ENCODE results near the gene ARNT2.

The ARNT2 gene

GRCh38 chr15:80441714-80442113 is 37.5 kb downstream of the ARNT2 start:
- peaks cover 5% of the 10 kb centered on the region for H3K4me1 ChIP-seq (ENCODE audit: insufficient read depth, insufficient read length)
- no peaks in the 10 kb centered on the region for H3K36me3 ChIP-seq (ENCODE audit: insufficient read depth, insufficient read length, low read length)
- H3K27me3 ChIP-seq (ENCODE audit: insufficient read depth, insufficient read length), result no peaks in the 10 kb centered on the region
- DNase-seq (ENCODE audit: low read depth, low spot score), result no peak
- no peak overlapping the region for H3K4me3 ChIP-seq (ENCODE audit: insufficient read length, low read depth)
- no peak for TF ChIP-seq SUZ12 (IDR thresholded peaks at IDR 0.05; ENCODE audit: extremely low read depth, insufficient read depth, insufficient read length)
- no peaks in the 10 kb centered on the region for H3K9me3 ChIP-seq (ENCODE audit: insufficient read depth, low read length)
- no peak overlapping the region for H3K9ac ChIP-seq (ENCODE audit: insufficient read length, low read depth)

GRCh38 chr15:80442728-80443403 is 38.7 kb downstream of the ARNT2 start:
- Histone ChIP-seq H3K27me3 (ENCODE audit: insufficient read depth, insufficient read length) (no peaks in the 10 kb centered on the region), H3K4me3 (ENCODE audit: insufficient read length, low read depth) (no peak overlapping the region), H3K4me1 (ENCODE audit: insufficient read depth, insufficient read length) (peaks cover 5% of the 10 kb centered on the region), H3K36me3 (ENCODE audit: insufficient read depth, insufficient read length, low read length) (no peaks in the 10 kb centered on the region), H3K9me3 (ENCODE audit: insufficient read depth, low read length) (no peaks in the 10 kb centered on the region), H3K9ac (ENCODE audit: insufficient read length, low read depth) (no peak overlapping the region)
- no peak for DNase-seq (ENCODE audit: low read depth, low spot score)
- TF ChIP-seq ZNF274 (IDR thresholded peaks at IDR 0.05; ENCODE audit: low read depth, low read length) (no peak), YY1 (IDR thresholded peaks at IDR 0.05; ENCODE audit: insufficient read depth, insufficient read length) (no peak), SUZ12 (IDR thresholded peaks at IDR 0.05; ENCODE audit: extremely low read depth, insufficient read depth, insufficient read length) (no peak)

GRCh38 chr15:80444680-80445251 is 40.6 kb downstream of the ARNT2 start:
- no peak overlapping the region for H3K9ac ChIP-seq (ENCODE audit: insufficient read length, low read depth)
- TF ChIP-seq SUZ12 (IDR thresholded peaks at IDR 0.05; ENCODE audit: extremely low read depth, insufficient read depth, insufficient read length), result no peak
- no peak for TF ChIP-seq YY1 (IDR thresholded peaks at IDR 0.05; ENCODE audit: insufficient read depth, insufficient read length)
- no peak for TF ChIP-seq ZNF274 (IDR thresholded peaks at IDR 0.05; ENCODE audit: low read depth, low read length)
- no peaks in the 10 kb centered on the region for H3K36me3 ChIP-seq (ENCODE audit: insufficient read depth, insufficient read length, low read length)

GRCh38 chr15:80445300-80446041 is 41.3 kb downstream of the ARNT2 start:
- no peak for DNase-seq (ENCODE audit: low read depth, low spot score)
- no peaks in the 10 kb centered on the region for H3K36me3 ChIP-seq (ENCODE audit: insufficient read depth, insufficient read length, low read length)
- TF ChIP-seq ZNF274 (IDR thresholded peaks at IDR 0.05; ENCODE audit: low read depth, low read length) (no peak), YY1 (IDR thresholded peaks at IDR 0.05; ENCODE audit: insufficient read depth, insufficient read length) (no peak), SUZ12 (IDR thresholded peaks at IDR 0.05; ENCODE audit: extremely low read depth, insufficient read depth, insufficient read length) (no peak)
- no peaks in the 10 kb centered on the region for H3K9me3 ChIP-seq (ENCODE audit: insufficient read depth, low read length)
- no peaks in the 10 kb centered on the region for H3K27me3 ChIP-seq (ENCODE audit: insufficient read depth, insufficient read length)
- no peak overlapping the region for H3K4me3 ChIP-seq (ENCODE audit: insufficient read length, low read depth)
- H3K4me1 ChIP-seq (ENCODE audit: insufficient read depth, insufficient read length), result peaks cover 5% of the 10 kb centered on the region
- H3K9ac ChIP-seq (ENCODE audit: insufficient read length, low read depth), result no peak overlapping the region

More at GRCh38 chr15:80444680-80445251, 40.6 kb downstream of the ARNT2 start:
- Histone ChIP-seq H3K27me3 (ENCODE audit: insufficient read depth, insufficient read length) (no peaks in the 10 kb centered on the region), H3K4me1 (ENCODE audit: insufficient read depth, insufficient read length) (peaks cover 5% of the 10 kb centered on the region), H3K9me3 (ENCODE audit: insufficient read depth, low read length) (no peaks in the 10 kb centered on the region), H3K4me3 (ENCODE audit: insufficient read length, low read depth) (no peak overlapping the region)
- DNase-seq (ENCODE audit: low read depth, low spot score), result no peak

GRCh38 chr15:80447077-80447476 is 42.9 kb downstream of the ARNT2 start:
- TF ChIP-seq ZNF274 (IDR thresholded peaks at IDR 0.05; ENCODE audit: low read depth, low read length) (no peak), YY1 (IDR thresholded peaks at IDR 0.05; ENCODE audit: insufficient read depth, insufficient read length) (no peak), SUZ12 (IDR thresholded peaks at IDR 0.05; ENCODE audit: extremely low read depth, insufficient read depth, insufficient read length) (no peak)
- DNase-seq (ENCODE audit: low read depth, low spot score), result no peak
- H3K27me3 ChIP-seq (ENCODE audit: insufficient read depth, insufficient read length), result no peaks in the 10 kb centered on the region

GRCh38 chr15:80449825-80450224 is 45.6 kb downstream of the ARNT2 start:
- H3K9me3 ChIP-seq (ENCODE audit: insufficient read depth, low read length), result no peaks in the 10 kb centered on the region
- TF ChIP-seq SUZ12 (IDR thresholded peaks at IDR 0.05; ENCODE audit: extremely low read depth, insufficient read depth, insufficient read length), result no peak
- TF ChIP-seq YY1 (IDR thresholded peaks at IDR 0.05; ENCODE audit: insufficient read depth, insufficient read length), result no peak
- TF ChIP-seq ZNF274 (IDR thresholded peaks at IDR 0.05; ENCODE audit: low read depth, low read length), result no peak
- no peaks in the 10 kb centered on the region for H3K36me3 ChIP-seq (ENCODE audit: insufficient read depth, insufficient read length, low read length)
- no peak for DNase-seq (ENCODE audit: low read depth, low spot score)
- peaks cover 5% of the 10 kb centered on the region for H3K4me1 ChIP-seq (ENCODE audit: insufficient read depth, insufficient read length)
- H3K9ac ChIP-seq (ENCODE audit: insufficient read length, low read depth), result no peak overlapping the region
- no peak overlapping the region for H3K4me3 ChIP-seq (ENCODE audit: insufficient read length, low read depth)
- no peaks in the 10 kb centered on the region for H3K27me3 ChIP-seq (ENCODE audit: insufficient read depth, insufficient read length)

More at GRCh38 chr15:80447077-80447476, 42.9 kb downstream of the ARNT2 start:
- no peak overlapping the region for H3K9ac ChIP-seq (ENCODE audit: insufficient read length, low read depth)
- H3K36me3 ChIP-seq (ENCODE audit: insufficient read depth, insufficient read length, low read length), result no peaks in the 10 kb centered on the region
- H3K9me3 ChIP-seq (ENCODE audit: insufficient read depth, low read length), result no peaks in the 10 kb centered on the region
- no peak overlapping the region for H3K4me3 ChIP-seq (ENCODE audit: insufficient read length, low read depth)
- H3K4me1 ChIP-seq (ENCODE audit: insufficient read depth, insufficient read length), result peaks cover 5% of the 10 kb centered on the region

GRCh38 chr15:80450811-80451321 is 46.7 kb downstream of the ARNT2 start:
- no peaks in the 10 kb centered on the region for H3K36me3 ChIP-seq (ENCODE audit: insufficient read depth, insufficient read length, low read length)
- DNase-seq (ENCODE audit: low read depth, low spot score), result peak; percentile 36
- H3K4me1 ChIP-seq (ENCODE audit: insufficient read depth, insufficient read length), result no peaks in the 10 kb centered on the region
- TF ChIP-seq SUZ12 (IDR thresholded peaks at IDR 0.05; ENCODE audit: extremely low read depth, insufficient read depth, insufficient read length) (no peak), YY1 (IDR thresholded peaks at IDR 0.05; ENCODE audit: insufficient read depth, insufficient read length) (no peak), ZNF274 (IDR thresholded peaks at IDR 0.05; ENCODE audit: low read depth, low read length) (no peak)
- no peak overlapping the region for H3K4me3 ChIP-seq (ENCODE audit: insufficient read length, low read depth)
- peaks cover 4% of the 10 kb centered on the region for H3K27me3 ChIP-seq (ENCODE audit: insufficient read depth, insufficient read length)
- H3K9ac ChIP-seq (ENCODE audit: insufficient read length, low read depth), result no peak overlapping the region
- H3K9me3 ChIP-seq (ENCODE audit: insufficient read depth, low read length), result no peaks in the 10 kb centered on the region

Data from NT2/D1 (cell line).